ENCODE results near the gene ATP10A. TPM values are rescaled to one million over a fixed set of nuclear protein-coding genes. Genes with fewer than 3 reads are reported as not detected.

ATP10A gene
- total RNA-seq, 1 donor from 2014 or later: 7.6 TPM

DNA sequence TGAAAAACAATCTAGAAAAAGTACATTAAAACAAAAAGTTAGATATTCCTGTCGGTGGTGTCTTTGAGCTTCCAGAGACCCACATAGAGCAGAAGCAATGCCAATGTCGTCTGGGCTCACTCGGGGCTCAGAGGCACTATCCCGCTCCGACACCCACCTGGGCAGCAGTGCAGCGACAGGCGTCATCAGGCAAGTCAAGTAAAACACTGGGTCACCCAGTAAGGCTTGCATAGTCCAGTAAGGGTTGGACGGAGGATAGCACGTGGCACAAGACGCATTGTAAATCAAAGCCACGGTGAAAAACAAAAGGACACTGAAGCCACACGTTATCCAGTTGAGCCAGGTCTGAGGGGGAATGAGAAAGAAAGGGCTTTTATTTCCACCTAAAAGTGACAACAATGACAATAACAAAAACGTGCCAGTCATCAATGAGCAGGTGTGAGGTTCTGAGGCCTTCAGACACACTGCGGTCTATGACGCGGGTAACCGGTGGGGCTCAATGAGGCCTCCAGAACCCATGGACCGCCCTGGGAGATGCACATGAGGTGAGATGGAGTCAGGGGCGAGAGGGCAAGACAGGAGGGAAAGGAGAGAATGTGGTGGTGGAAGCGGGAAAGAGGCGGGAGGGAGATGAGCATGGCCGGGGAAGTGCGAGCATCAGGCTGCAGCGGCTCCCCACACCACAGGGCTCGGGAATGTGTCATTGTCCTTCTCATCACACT, 183.0 kb downstream of the ATP10A start:
- Histone ChIP-seq H3K27me3 (ENCODE audit: control insufficient read depth, insufficient read depth, low read length) (no peaks in the 10 kb centered on the region), H3K36me3 (ENCODE audit: control insufficient read depth, insufficient read depth, low read length) (peaks cover 5% of the 10 kb centered on the region), H3K4me3 (ENCODE audit: low read depth, low read length) (no peak overlapping the region)
- no peak for DNase-seq (ENCODE audit: low read depth)
- TF ChIP-seq, protein P1, sequence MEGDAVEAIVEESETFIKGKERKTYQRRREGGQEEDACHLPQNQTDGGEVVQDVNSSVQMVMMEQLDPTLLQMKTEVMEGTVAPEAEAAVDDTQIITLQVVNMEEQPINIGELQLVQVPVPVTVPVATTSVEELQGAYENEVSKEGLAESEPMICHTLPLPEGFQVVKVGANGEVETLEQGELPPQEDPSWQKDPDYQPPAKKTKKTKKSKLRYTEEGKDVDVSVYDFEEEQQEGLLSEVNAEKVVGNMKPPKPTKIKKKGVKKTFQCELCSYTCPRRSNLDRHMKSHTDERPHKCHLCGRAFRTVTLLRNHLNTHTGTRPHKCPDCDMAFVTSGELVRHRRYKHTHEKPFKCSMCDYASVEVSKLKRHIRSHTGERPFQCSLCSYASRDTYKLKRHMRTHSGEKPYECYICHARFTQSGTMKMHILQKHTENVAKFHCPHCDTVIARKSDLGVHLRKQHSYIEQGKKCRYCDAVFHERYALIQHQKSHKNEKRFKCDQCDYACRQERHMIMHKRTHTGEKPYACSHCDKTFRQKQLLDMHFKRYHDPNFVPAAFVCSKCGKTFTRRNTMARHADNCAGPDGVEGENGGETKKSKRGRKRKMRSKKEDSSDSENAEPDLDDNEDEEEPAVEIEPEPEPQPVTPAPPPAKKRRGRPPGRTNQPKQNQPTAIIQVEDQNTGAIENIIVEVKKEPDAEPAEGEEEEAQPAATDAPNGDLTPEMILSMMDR (IDR thresholded peaks at IDR 0.05; ENCODE audit: insufficient read depth, low read length, poor library complexity, severe bottlenecking): no peak

DNA sequence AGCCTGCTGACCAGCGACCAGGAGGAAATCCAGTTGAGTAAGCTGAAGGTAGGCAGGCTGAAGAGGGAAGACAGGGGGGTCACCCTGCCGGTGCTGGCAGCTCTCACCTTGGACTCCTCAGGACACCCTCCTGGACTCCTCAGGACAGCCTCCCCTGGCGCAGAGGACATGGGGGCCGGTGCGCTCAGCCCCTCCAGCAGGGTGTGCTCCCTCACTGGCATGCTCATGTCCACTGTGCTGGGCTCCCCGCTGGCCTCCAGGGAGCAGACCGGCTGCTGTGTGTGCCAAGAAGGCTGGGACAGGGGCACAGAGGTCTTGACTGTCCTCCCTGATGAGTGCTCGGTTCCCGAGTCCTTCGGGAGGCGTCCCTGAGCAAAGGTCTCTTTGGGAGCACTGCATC, 183.6 kb downstream of the ATP10A start:
- H3K27me3 ChIP-seq (ENCODE audit: control insufficient read depth, insufficient read depth, low read length): no peaks in the 10 kb centered on the region
- no peak for DNase-seq (ENCODE audit: low read depth)
- H3K36me3 ChIP-seq (ENCODE audit: control insufficient read depth, insufficient read depth, low read length): peaks cover 5% of the 10 kb centered on the region
- TF ChIP-seq, protein P1 (IDR thresholded peaks at IDR 0.05; ENCODE audit: insufficient read depth, low read length, poor library complexity, severe bottlenecking): no peak
- H3K4me3 ChIP-seq (ENCODE audit: low read depth, low read length): no peak overlapping the region

DNA sequence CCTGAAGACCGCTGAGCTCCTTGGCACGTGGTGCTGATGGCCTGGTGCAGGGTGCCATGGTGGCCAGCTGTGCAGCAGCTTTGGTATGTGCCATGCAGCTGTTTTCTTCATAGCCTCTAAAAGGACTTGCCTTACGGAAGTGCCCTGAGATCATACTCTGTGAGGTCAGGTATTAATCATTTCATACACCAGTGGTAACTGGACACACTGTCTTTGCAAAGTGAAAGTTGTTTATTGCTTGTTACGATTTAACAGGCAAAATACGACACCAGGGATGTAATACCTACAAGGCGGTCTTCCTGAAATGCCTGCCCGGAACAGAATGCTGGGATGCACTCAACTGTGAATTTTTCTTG, 184.6 kb downstream of the ATP10A start:
- no peak for DNase-seq (ENCODE audit: low read depth)
- Histone ChIP-seq H3K36me3 (ENCODE audit: control insufficient read depth, insufficient read depth, low read length) (peaks cover 5% of the 10 kb centered on the region), H3K27me3 (ENCODE audit: control insufficient read depth, insufficient read depth, low read length) (no peaks in the 10 kb centered on the region), H3K4me3 (ENCODE audit: low read depth, low read length) (no peak overlapping the region)
- TF ChIP-seq, protein P1 (IDR thresholded peaks at IDR 0.05; ENCODE audit: insufficient read depth, low read length, poor library complexity, severe bottlenecking): no peak

DNA sequence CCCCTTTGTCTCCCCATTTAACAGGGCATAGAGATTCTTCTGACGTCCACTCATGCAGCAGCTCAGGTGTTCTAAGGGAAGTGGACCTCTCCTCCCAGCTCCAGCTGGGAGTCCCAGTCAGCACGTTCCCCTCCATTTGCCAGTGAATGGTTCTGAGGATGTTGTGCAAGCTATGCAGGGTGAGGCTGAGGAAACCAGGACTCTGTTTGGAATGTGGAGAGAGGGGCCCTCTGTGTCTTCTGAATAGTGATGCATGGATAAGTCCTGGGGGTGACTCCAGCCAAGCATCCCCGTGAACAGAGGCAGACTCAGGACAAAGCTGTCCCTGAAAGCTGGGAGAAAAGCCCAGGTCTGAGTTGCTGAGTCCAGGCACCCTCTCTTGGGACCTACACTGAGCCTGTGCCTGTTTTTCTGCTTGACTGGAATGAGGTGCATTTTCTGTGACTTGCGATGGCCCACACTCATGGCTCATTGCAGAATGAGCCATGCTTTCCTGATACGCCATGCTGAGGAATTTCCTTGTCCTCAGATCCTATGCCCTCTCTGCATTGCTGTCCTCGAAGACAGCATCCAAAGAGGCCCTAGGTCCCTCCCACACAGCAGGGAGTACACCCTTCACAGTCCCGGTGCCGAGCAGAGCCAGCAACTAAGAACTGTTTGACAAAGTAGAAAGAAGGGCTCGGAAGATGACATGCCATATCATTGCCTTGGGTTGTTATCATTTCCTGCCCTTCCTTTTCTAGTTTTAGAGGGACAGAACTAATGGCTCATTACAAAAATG, 185.2 kb downstream of the ATP10A start:
- no peak for DNase-seq (ENCODE audit: low read depth)
- TF ChIP-seq, protein P1 (IDR thresholded peaks at IDR 0.05; ENCODE audit: insufficient read depth, low read length, poor library complexity, severe bottlenecking): no peak
- Histone ChIP-seq H3K27me3 (ENCODE audit: control insufficient read depth, insufficient read depth, low read length) (no peaks in the 10 kb centered on the region), H3K36me3 (ENCODE audit: control insufficient read depth, insufficient read depth, low read length) (peaks cover 5% of the 10 kb centered on the region), H3K4me3 (ENCODE audit: low read depth, low read length) (no peak overlapping the region)

DNA sequence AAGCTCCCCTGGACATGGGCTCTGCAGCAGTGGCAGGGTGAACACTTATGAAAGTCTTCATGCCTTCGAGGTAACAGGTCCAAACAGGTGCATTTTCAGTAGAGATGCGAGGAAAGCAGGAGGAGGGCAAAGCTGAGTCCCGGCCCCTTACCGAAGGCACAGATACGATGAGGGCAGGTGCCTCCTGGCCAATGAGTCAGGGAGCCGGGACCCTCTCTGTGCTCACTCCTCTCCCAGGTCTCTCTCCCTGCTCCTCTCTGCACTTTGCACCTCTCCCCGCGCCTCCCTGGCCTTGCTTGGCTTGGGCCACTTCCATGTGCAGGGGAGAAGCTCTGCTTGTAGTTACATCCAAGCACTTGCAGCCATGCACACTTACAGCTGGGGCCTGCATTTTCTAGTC, 187.1 kb downstream of the ATP10A start:
- DNase-seq (ENCODE audit: low read depth): no peak
- Histone ChIP-seq H3K36me3 (ENCODE audit: control insufficient read depth, insufficient read depth, low read length) (peaks cover 5% of the 10 kb centered on the region), H3K4me3 (ENCODE audit: low read depth, low read length) (no peak overlapping the region), H3K27me3 (ENCODE audit: control insufficient read depth, insufficient read depth, low read length) (no peaks in the 10 kb centered on the region)
- TF ChIP-seq, protein P1 (IDR thresholded peaks at IDR 0.05; ENCODE audit: insufficient read depth, low read length, poor library complexity, severe bottlenecking): no peak

All from kidney epithelial cell (primary cell).